Ishikawa (cell line): ENCODE results near the gene PIEZO1.
A peak's percentile ranks its signal among the peaks of the same experiment; 100 is the strongest.

Experiments
- CEBPB ChIP-seq: IDR thresholded peaks from 2 replicates; pipeline ENCODE4 v1.6.1; 2012
- CREB1 ChIP-seq: IDR thresholded peaks from 2 replicates; pipeline ENCODE4 v1.6.1; 2012; ENCODE audit warnings: low read depth
- EGR1 ChIP-seq: IDR thresholded peaks from 2 replicates; pipeline ENCODE4 v1.6.1; 2012
- EP300 ChIP-seq: IDR thresholded peaks from 2 replicates; pipeline ENCODE4 v1.6.1; 2012; ENCODE audit warnings: borderline replicate concordance
- FOXM1 ChIP-seq: IDR thresholded peaks from 2 replicates; pipeline ENCODE4 v1.6.1; 2012; ENCODE audit warnings: low read depth, borderline replicate concordance
- NFIC ChIP-seq: IDR thresholded peaks from 2 replicates; pipeline ENCODE4 v1.6.1; 2012
- RAD21 ChIP-seq: IDR thresholded peaks from 2 replicates; pipeline ENCODE4 v1.6.1; 2012; ENCODE audit warnings: low read depth
- TAF1 ChIP-seq: IDR thresholded peaks from 2 replicates; pipeline ENCODE4 v1.6.1; 2012; ENCODE audit warnings: low read depth, mild to moderate bottlenecking
- TCF12 ChIP-seq: IDR thresholded peaks from 2 replicates; pipeline ENCODE4 v1.6.1; 2012; ENCODE audit warnings: low read depth
- TEAD4 ChIP-seq: IDR thresholded peaks from 2 replicates; pipeline ENCODE4 v1.6.1; 2012
- YY1 ChIP-seq: IDR thresholded peaks from 2 replicates; pipeline ENCODE4 v1.6.1; 2012; ENCODE audit warnings: low read depth
- ZBTB7A ChIP-seq: IDR thresholded peaks from 2 replicates; pipeline ENCODE4 v1.6.1; 2012; ENCODE audit warnings: low read depth
- TF ChIP-seq, protein P1 (sequence below): IDR thresholded peaks from 2 replicates; pipeline ENCODE4 v1.6.1; 2012
- TF ChIP-seq, protein P2 (sequence below): IDR thresholded peaks from 2 replicates; pipeline ENCODE4 v1.6.1; 2012
- TF ChIP-seq, protein P3 (sequence below): IDR thresholded peaks from 2 replicates; pipeline ENCODE4 v1.6.1; 2012; ENCODE audit warnings: low read depth, mild to moderate bottlenecking

The PIEZO1 gene

DNA sequence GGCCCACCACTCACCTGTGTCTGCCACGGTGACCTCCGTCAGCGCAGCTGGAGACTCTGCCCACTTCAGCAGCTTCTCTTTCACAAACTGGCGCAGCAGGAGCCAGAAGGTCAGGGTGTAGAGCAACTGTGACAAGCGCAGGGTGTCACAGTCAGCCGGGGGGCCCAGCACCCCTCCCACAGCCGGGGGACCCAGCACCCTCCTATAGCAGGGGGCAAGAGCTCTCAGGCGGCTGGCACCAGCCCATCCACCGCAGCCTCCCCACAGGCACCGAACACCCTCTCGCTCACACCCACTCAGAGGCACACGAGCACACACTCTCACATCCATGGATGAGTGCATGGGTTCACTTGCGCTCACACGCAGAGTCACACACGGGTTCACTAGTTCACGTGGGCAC lies 49.9 kb downstream of the PIEZO1 start:
- TF ChIP-seq CEBPB (no peak), TCF12 (no peak), EP300 (no peak), FOXM1 (no peak), TEAD4 (no peak), ZBTB7A (no peak), YY1 (no peak), NFIC (no peak)
- TF ChIP-seq, protein P1, sequence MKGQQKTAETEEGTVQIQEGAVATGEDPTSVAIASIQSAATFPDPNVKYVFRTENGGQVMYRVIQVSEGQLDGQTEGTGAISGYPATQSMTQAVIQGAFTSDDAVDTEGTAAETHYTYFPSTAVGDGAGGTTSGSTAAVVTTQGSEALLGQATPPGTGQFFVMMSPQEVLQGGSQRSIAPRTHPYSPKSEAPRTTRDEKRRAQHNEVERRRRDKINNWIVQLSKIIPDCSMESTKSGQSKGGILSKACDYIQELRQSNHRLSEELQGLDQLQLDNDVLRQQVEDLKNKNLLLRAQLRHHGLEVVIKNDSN, result no peak
- TF ChIP-seq, protein P2, sequence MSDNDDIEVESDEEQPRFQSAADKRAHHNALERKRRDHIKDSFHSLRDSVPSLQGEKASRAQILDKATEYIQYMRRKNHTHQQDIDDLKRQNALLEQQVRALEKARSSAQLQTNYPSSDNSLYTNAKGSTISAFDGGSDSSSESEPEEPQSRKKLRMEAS, result no peak

DNA sequence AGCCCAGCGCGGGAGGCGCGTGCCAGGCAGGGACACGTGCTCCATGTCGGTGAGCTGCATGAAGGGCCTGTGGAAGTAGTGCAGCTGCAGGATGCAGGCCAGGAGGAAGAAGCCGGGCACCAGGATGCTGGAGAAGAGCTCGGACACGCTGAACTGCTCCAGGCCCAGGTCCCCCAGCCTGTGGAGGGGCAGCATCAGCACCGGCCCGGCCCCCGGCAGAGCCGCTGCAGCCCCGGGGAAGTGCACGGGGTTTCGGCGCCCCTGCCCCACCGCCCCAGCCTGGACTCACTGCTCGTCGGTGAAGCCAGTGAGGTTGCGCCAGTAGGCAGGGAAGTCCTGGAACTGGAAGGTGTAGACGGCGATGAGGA lies 50.7 kb downstream of the PIEZO1 start:
- TF ChIP-seq EGR1, result no peak
- TF ChIP-seq EP300, result no peak
- no peak for TF ChIP-seq TEAD4
- TF ChIP-seq YY1, result no peak
- TF ChIP-seq CEBPB, result no peak
- no peak for TF ChIP-seq ZBTB7A
- TF ChIP-seq TCF12, result no peak
- TF ChIP-seq, protein P1, result no peak

DNA sequence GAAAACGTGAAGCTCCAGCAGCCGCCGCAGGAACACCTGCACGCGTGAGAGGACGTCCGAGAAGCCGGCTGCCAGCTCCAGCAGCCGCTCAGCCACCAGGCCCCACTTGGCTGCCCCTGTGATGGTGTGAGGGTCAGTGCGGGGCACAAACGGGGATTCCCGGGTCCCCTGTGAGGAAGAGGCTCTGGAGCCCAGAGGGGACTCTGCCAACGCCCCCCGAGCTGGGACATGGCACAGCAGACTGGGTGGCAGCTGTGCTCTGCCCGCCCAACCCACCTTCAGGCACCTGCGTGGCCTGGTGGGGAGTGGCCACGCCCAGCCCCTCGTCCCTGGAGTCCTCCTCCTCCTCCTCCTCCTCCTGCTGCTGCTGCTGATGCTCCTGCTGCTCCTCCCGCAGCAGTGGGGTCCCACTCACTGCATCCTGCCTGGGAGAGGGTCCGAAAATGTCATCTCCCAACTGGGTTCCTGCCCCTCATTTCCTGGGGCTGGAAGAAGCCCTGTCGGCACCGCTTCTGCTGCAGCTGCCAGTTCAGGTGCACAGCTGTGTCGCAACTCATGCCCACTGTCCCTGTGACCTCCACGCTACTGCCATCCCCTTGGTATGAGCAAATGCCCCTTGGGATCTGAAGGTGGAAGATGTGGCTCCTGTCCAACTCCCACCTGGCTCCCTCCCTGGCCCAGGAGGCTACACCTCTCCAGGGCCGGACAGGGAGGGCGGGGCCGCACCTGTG lies 51.2 kb downstream of the PIEZO1 start:
- no peak for TF ChIP-seq CEBPB
- no peak for TF ChIP-seq TCF12
- TF ChIP-seq, protein P1, result no peak
- no peak for TF ChIP-seq EP300
- TF ChIP-seq, protein P2, result no peak
- no peak for TF ChIP-seq RAD21
- no peak for TF ChIP-seq YY1
- no peak for TF ChIP-seq NFIC
- no peak for TF ChIP-seq EGR1
- TF ChIP-seq TAF1, result no peak
- TF ChIP-seq ZBTB7A, result no peak
- TF ChIP-seq FOXM1, result no peak
- TF ChIP-seq, protein P3, sequence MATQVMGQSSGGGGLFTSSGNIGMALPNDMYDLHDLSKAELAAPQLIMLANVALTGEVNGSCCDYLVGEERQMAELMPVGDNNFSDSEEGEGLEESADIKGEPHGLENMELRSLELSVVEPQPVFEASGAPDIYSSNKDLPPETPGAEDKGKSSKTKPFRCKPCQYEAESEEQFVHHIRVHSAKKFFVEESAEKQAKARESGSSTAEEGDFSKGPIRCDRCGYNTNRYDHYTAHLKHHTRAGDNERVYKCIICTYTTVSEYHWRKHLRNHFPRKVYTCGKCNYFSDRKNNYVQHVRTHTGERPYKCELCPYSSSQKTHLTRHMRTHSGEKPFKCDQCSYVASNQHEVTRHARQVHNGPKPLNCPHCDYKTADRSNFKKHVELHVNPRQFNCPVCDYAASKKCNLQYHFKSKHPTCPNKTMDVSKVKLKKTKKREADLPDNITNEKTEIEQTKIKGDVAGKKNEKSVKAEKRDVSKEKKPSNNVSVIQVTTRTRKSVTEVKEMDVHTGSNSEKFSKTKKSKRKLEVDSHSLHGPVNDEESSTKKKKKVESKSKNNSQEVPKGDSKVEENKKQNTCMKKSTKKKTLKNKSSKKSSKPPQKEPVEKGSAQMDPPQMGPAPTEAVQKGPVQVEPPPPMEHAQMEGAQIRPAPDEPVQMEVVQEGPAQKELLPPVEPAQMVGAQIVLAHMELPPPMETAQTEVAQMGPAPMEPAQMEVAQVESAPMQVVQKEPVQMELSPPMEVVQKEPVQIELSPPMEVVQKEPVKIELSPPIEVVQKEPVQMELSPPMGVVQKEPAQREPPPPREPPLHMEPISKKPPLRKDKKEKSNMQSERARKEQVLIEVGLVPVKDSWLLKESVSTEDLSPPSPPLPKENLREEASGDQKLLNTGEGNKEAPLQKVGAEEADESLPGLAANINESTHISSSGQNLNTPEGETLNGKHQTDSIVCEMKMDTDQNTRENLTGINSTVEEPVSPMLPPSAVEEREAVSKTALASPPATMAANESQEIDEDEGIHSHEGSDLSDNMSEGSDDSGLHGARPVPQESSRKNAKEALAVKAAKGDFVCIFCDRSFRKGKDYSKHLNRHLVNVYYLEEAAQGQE, result no peak
- TF ChIP-seq TEAD4, result no peak
- no peak for TF ChIP-seq CREB1

DNA sequence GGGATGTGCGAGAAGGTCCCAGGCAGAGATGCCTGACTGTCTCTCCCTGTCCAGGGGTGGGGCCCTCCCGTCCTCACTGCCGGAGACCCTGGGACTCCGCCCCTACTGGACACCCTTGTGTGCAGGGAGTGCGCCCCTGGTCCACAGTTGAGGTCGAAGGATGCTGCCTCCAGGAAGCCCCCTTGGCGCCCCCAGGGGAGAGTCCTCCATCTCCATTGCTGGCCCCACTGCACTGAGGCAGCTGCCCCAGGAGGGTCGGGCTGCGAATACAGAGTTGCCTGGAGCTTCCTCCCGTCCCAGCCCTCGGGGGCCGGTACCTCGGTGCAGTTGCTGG lies 52.1 kb downstream of the PIEZO1 start:
- TF ChIP-seq, protein P2, result no peak
- TF ChIP-seq ZBTB7A, result peak; percentile 17; the same call in 1 of the 2 replicates

DNA sequence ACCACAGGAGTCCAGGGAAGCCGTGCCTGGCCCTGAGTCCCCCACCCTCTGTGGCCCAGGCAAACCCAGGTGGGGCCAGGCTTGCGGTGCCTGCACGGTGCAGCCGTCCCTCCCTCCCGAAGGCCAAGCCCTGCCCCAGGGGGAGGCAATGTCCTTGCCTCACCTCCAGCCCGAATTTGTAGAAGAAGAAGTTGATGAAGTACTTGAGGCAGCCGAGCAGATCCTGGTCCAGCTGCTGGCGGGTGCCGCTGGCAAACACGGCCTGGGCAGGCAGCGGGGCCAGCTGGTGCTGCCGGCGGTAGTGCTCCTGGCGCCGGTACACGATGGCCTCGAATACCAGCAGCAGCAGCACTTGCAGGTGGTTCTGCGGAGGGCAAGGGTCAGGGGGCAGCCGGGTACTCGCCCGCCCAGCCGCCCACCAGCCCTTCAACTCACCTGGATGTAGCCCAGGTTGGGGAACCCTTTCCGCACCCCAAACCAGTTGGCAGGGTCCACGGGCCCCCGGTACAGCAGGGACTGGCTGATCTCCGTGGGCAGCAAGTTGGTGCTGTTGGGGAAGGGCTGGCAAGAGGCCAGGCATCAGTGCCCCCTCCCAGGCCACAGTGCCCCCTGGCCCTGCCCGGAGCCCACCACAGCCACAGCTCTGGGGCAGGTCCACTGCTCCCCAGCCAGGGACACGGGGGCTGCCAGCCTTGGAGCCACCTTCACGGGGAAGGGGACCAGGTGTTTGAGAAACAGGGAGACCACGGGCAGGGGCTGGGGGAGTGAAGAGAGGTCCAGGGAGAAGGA lies 52.7 kb downstream of the PIEZO1 start:
- TF ChIP-seq NFIC, result no peak
- TF ChIP-seq ZBTB7A, result peak; percentile 24; the same call in 1 of the 2 replicates
- TF ChIP-seq CREB1, result no peak

DNA sequence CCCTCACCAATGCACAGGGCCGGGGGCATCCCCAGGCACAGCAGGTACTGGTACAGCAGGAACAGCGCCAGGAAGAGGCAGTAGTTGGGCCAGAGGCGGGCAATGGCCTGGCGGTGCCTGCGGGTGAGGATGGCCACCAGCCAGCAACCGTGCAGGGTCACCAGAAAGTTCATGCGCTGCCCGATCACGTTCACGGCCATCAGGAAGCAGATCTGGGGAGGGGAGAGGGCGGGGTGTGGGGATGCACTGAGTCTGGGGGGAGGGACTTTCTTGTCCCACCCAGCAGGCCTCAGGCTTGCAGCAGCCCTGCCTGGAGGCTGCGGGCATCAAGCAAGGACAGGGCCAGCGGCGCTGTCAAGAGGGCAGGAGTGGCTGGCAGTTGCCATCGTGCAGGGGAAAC lies 53.3 kb downstream of the PIEZO1 start:
- no peak for TF ChIP-seq TAF1
- TF ChIP-seq, protein P2, result no peak
- no peak for TF ChIP-seq EP300
- no peak for TF ChIP-seq CEBPB
- no peak for TF ChIP-seq RAD21
- TF ChIP-seq ZBTB7A, result no peak
- no peak for TF ChIP-seq TCF12
